Keratinocyte (primary cell): ENCODE data around the gene OGG1. TPM values are rescaled to one million over a fixed set of nuclear protein-coding genes. Genes with fewer than 3 reads are reported as not detected.

Experiments
- DNase-seq: peaks from one replicate; pipeline ENCODE4 v3.0.0-alpha.2; 2011; ENCODE audit warnings: low read depth, missing footprints, low spot score
- FAIRE-seq: peaks from 2 replicates; lab custom pipeline; 2011; peaks lifted over from hg19 to GRCh38; lab: Jason Lieb, UNC
- H2AFZ ChIP-seq: 2 replicates; pipeline ENCODE4 v1.6.0; 2012; ENCODE audit warnings: low read length, control low read depth, inconsistent platforms; ENCODE audit not compliant: control insufficient read depth
- H3K27ac ChIP-seq: 2 replicates; pipeline ENCODE4 v1.5.1; 2011; ENCODE audit warnings: low read length; ENCODE audit not compliant: control insufficient read depth, insufficient read depth
- H3K27me3 ChIP-seq: 3 replicates; pipeline ENCODE4 v1.6.0; 2011; ENCODE audit warnings: low read length; ENCODE audit not compliant: control insufficient read depth, insufficient read depth; ENCODE audit errors: extremely low read depth
- H3K36me3 ChIP-seq, 2 experiments: 2 replicates in 1 of 2; 3 replicates in 1 of 2; pipeline ENCODE4 v1.5.1; 2011; ENCODE audit warnings: low read length in 2 of 2, mild to moderate bottlenecking in 1 of 2; ENCODE audit not compliant: control insufficient read depth in 2 of 2, insufficient read depth in 2 of 2; ENCODE audit errors: extremely low read depth in 1 of 2
- H3K4me1 ChIP-seq: 3 replicates; pipeline ENCODE4 v1.5.1; 2011; ENCODE audit warnings: low read length; ENCODE audit not compliant: control insufficient read depth, insufficient read depth; ENCODE audit errors: extremely low read depth
- H3K4me2 ChIP-seq: 3 replicates; pipeline ENCODE4 v1.6.0; 2011; ENCODE audit warnings: low read depth, low read length; ENCODE audit not compliant: control insufficient read depth, insufficient read depth; ENCODE audit errors: extremely low read depth
- H3K4me3 ChIP-seq, 3 experiments: fragments of 200-600 bp in 1 of 3; sonication (generic) in 1 of 3; 2 replicates in 2 of 3; 3 replicates in 1 of 3; pipeline ENCODE4 v1.5.1; 2011 to 2016; ENCODE audit warnings: low read length in 3 of 3, mild to moderate bottlenecking in 3 of 3, control low read depth in 2 of 3, inconsistent platforms in 1 of 3, low read depth in 1 of 3, mixed read lengths in 1 of 3, mixed run types in 1 of 3, moderate library complexity in 1 of 3; ENCODE audit not compliant: control insufficient read depth in 2 of 3, insufficient read depth in 2 of 3; ENCODE audit errors: extremely low read depth in 1 of 3
- H3K79me2 ChIP-seq: 2 replicates; pipeline ENCODE4 v1.6.0; 2012; ENCODE audit warnings: low read length; ENCODE audit not compliant: control insufficient read depth, insufficient read depth
- H3K9ac ChIP-seq: 3 replicates; pipeline ENCODE4 v1.6.0; 2011; ENCODE audit warnings: low read length; ENCODE audit not compliant: control insufficient read depth, insufficient read depth; ENCODE audit errors: extremely low read depth
- H3K9me1 ChIP-seq: 3 replicates; pipeline ENCODE4 v1.6.0; 2011; ENCODE audit warnings: low read length; ENCODE audit not compliant: control insufficient read depth, insufficient read depth; ENCODE audit errors: extremely low read depth
- H3K9me3 ChIP-seq: 2 replicates; pipeline ENCODE4 v1.5.1; 2012; ENCODE audit warnings: low read depth, low read length; ENCODE audit not compliant: control insufficient read depth
- H4K20me1 ChIP-seq: 3 replicates; pipeline ENCODE4 v1.6.0; 2011; ENCODE audit warnings: low read length; ENCODE audit not compliant: control insufficient read depth, insufficient read depth; ENCODE audit errors: extremely low read depth
- CTCF ChIP-seq, 3 experiments: IDR thresholded peaks in 1 of 3; conservative IDR thresholded peaks in 1 of 3; optimal IDR thresholded peaks in 1 of 3; 2 replicates in 2 of 3; 3 replicates in 1 of 3; pipeline versions ENCODE3 to v1.5.1; 2011; ENCODE audit warnings: low read length in 3 of 3, mild to moderate bottlenecking in 3 of 3, moderate library complexity in 2 of 3, control low read depth in 1 of 3, inconsistent platforms in 1 of 3; ENCODE audit not compliant: insufficient read depth in 2 of 3; ENCODE audit errors: extremely low read depth in 1 of 3
- EZH2 ChIP-seq: IDR thresholded peaks from one replicate; pipeline ENCODE4 v1.6.1; 2012; ENCODE audit warnings: inconsistent platforms, mild to moderate bottlenecking, low read length, moderate library complexity
- dilution Hi-C: fragments of 300-500 bp; cut with MboI; formaldehyde crosslinking; loops from one replicate; pipeline ENCODE4 v1.7.0; 2020; ENCODE audit warnings: low sequenced_read_pairs; ENCODE audit not compliant: extremely low pct_ligation_motif_present
- polyA plus RNA-seq, 5 experiments: library from polyadenylated mRNA; depleted of rRNA in 3 of 5; stranded (reverse) in 3 of 5; stranded (forward) in 1 of 5; unstranded in 1 of 5; fragments of >200 nt; gene quantifications; 1 replicate in 1 of 5; 2 replicates in 3 of 5; 3 replicates in 1 of 5; pipeline versions ENCODE4 v1.2.1 to v1.2.3, GENCODE V29; 2011 to 2012; ENCODE audit warnings: missing spikeins in 2 of 5, low read depth in 1 of 5, low replicate concordance in 1 of 5

Gene OGG1
- polyA plus RNA-seq, 1 donor (not counting 4 experiments of a cell fraction or from before 2014, with no cell fraction given) = 17.5 TPM

DNA sequence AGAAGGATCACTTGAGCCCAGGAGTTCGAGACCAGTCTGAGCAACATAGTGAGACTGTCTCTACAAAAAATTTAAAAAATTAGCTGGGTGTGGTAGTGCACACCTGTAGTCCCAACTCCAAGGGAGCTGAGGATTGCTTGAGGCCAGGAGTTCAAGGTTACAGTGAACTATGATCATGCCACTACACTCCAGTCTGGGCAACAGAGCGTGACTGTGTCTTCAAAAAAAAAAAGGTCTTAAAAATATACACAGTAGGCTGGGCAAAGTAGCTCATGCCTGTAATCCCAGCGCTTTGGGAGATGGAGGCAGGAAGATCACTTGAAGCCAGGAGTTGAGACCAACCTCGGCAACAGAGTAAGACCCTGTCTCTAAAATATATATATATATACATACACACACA, 31.2 kb downstream of the OGG1 start:
- Histone ChIP-seq H3K9me3 (no peaks in the 10 kb centered on the region), H3K4me1 (peaks cover 3% of the 10 kb centered on the region), H3K27me3 (no peaks in the 10 kb centered on the region), H4K20me1 (no peaks in the 10 kb centered on the region), H3K36me3 (peaks cover 13 to 16% of the 10 kb centered on the region in 2 experiments), H3K9ac (no peak overlapping the region), H3K4me2 (no peak overlapping the region), H3K4me3 (no peak overlapping the region), H3K9me1 (no peaks in the 10 kb centered on the region), H3K27ac (no peak overlapping the region), H2AFZ (no peak overlapping the region), H3K79me2 (no peaks in the 10 kb centered on the region)
- dilution Hi-C loops = no loop called here
- DNase-seq = no peak
- TF ChIP-seq CTCF (optimal IDR thresholded peaks at IDR 0.05 in 1 of 3, IDR thresholded peaks at IDR 0.05 in 1 of 3, conservative IDR thresholded peaks at IDR 0.05 in 1 of 3; ENCODE audit: extremely low read depth in 1 of 3, insufficient read depth in 2 of 3, low read length in 3 of 3) (no peak), EZH2 (no peak)
- no peak for FAIRE-seq

- no peak for FAIRE-seq
- Histone ChIP-seq H3K4me1 (peaks cover 3% of the 10 kb centered on the region), H3K4me2 (no peak overlapping the region), H4K20me1 (no peaks in the 10 kb centered on the region), H3K9me1 (no peaks in the 10 kb centered on the region), H3K79me2 (no peaks in the 10 kb centered on the region), H2AFZ (no peak overlapping the region), H3K27me3 (no peaks in the 10 kb centered on the region), H3K36me3 (peaks cover 16 to 20% of the 10 kb centered on the region in 2 experiments), H3K9ac (no peak overlapping the region), H3K4me3 (no peak overlapping the region), H3K27ac (no peak overlapping the region), H3K9me3 (no peaks in the 10 kb centered on the region)
- no peak for DNase-seq
- dilution Hi-C loops = no loop called here
- TF ChIP-seq CTCF (optimal IDR thresholded peaks at IDR 0.05 in 1 of 3, IDR thresholded peaks at IDR 0.05 in 1 of 3, conservative IDR thresholded peaks at IDR 0.05 in 1 of 3; ENCODE audit: extremely low read depth in 1 of 3, insufficient read depth in 2 of 3, low read length in 3 of 3) (no peak), EZH2 (no peak)
These were observed 31.8 kb downstream of the OGG1 start for GRCh38 chr3:9781551-9781950.
